GM19452 (cell line): ENCODE data around the gene TMEM248.
A peak's percentile ranks its signal among the peaks of the same experiment; 100 is the strongest.
"Not testable (repeated sequence)": the region's sequence is repeated elsewhere in the genome, so short reads cannot be mapped to it uniquely, and the experiment has no call there.

Experiments
- ATAC-seq: cut with Tn5 transposase; IDR thresholded peaks from one replicate; pipeline ENCODE4 v1.9.1; 2021; ENCODE audit not compliant: unreplicated experiment

Gene TMEM248

GRCh38 chr7:66995050-66995776 is 74.2 kb downstream of the TMEM248 start, which contains the start of gene SBDS:
TSS of gene SBDS (minus strand) at chr7:66995586. CDS start at chr7:66995417, 169 bp downstream.
- peak; percentile 64 for ATAC-seq

GRCh38 chr7:66996444-66997191 is 75.6 kb downstream of the TMEM248 start, which contains the start of gene TYW1:
TSS of gene TYW1 (plus strand) at chr7:66996833. CDS start at chr7:66996979, 146 bp downstream.
- ATAC-seq, result peak; percentile 86

GRCh38 chr7:67000601-67001258 is 79.7 kb downstream of the TMEM248 start:
- ATAC-seq, result not testable (repeated sequence)

- not testable (repeated sequence) for ATAC-seq
Observed at GRCh38 chr7:67004145-67004544, 83.1 kb downstream of the TMEM248 start.

- no peak for ATAC-seq
Observed at GRCh38 chr7:67006965-67007364, 85.9 kb downstream of the TMEM248 start.
